DOHH2 (cell line): ENCODE results near the gene SCLY.

Experiments used
- CTCF ChIP-seq: fragments of 200-600 bp; sonication (generic); IDR thresholded peaks from one replicate; pipeline ENCODE4 v1.5.1; 2014; ENCODE audit warnings: antibody characterized with exemption, mild to moderate bottlenecking, low read depth, low read length; ENCODE audit not compliant: poor library complexity, severe bottlenecking
- EZH2phosphoT487 ChIP-seq: fragments of 200-600 bp; sonication (generic); IDR thresholded peaks from 2 replicates; pipeline ENCODE4 v1.6.1; 2017; ENCODE audit warnings: borderline replicate concordance, mild to moderate bottlenecking, antibody characterized with exemption, low read length, moderate library complexity, mixed read lengths

DNA sequence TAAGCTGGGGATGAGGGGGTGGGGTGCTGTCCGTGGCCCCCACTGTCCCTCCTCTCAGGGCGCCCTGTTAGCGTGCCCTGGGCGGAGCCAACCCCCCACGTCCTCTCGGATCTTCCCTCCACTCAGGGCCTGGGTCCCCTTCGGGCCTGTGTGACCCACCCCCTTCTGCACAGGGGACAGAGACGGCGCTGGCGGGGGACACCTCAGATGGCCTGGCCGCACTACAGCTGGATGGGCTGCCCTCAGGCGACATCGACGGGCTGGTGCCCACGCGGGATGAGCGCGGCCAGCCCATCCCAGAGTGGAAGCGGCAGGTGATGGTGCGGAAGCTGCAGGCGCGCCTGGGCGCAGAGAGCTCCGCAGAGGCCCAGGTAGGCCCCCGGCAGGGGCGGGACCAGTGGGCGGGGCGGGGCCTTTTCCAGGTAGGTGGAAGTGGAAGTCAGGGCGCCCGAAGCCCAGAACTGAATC lies 67.8 kb downstream of the SCLY start:
- TF ChIP-seq CTCF (no peak), EZH2phosphoT487 (no peak)
